Breast epithelium (tissue), 4 donors: ENCODE measurements around the gene FBXL13. TPM values are rescaled to one million over a fixed set of nuclear protein-coding genes. Genes with fewer than 3 reads are reported as not detected.
A peak's percentile ranks its signal among the peaks of the same experiment; 100 is the strongest.

Experiments used
- DNase-seq, 2 donors: peaks; one replicate each; pipeline ENCODE4 v3.0.0-alpha.2; 2019; ENCODE audit warnings: low spot score in 2 of 2
- H3K27ac ChIP-seq, 2 donors: fragments of 200-600 bp; sonication (generic) in 1 of 2; one replicate each; pipeline ENCODE4 v1.5.1; 2016 to 2019; ENCODE audit warnings: mild to moderate bottlenecking in 1 of 2
- H3K27me3 ChIP-seq, 2 donors: fragments of 200-600 bp; sonication (generic) in 1 of 2; one replicate each; pipeline versions ENCODE4 v1.5.1 to v1.6.0; 2017 to 2019; ENCODE audit warnings: control low read depth in 1 of 2, mild to moderate bottlenecking in 1 of 2
- H3K36me3 ChIP-seq: fragments of 200-600 bp; one replicate; pipeline ENCODE4 v1.5.1; 2019
- H3K4me1 ChIP-seq, 2 donors: fragments of 200-600 bp; sonication (generic); one replicate each; pipeline ENCODE4 v1.5.1; 2016 to 2019; ENCODE audit warnings: control low read depth in 1 of 2
- H3K4me3 ChIP-seq, 3 donors: fragments of 200-600 bp; sonication (generic); 1 replicate in 2 of 3; 2 replicates in 1 of 3; pipeline ENCODE4 v1.5.1; 2016 to 2019; ENCODE audit warnings: mild to moderate bottlenecking in 3 of 3, moderate library complexity in 2 of 3
- H3K9me3 ChIP-seq, 2 donors: fragments of 200-600 bp; sonication (generic) in 1 of 2; one replicate each; pipeline ENCODE4 v1.5.1; 2016 to 2019; ENCODE audit warnings: control low read depth in 1 of 2
- CTCF ChIP-seq, 3 donors: fragments of 450-650 bp; IDR thresholded peaks; one replicate each; pipeline ENCODE4 v1.5.1; 2016 to 2017; ENCODE audit warnings: antibody characterized with exemption in 3 of 3, mild to moderate bottlenecking in 3 of 3, moderate library complexity in 3 of 3
- POLR2A ChIP-seq: fragments of 450-650 bp; IDR thresholded peaks from one replicate; pipeline ENCODE4 v1.6.1; 2016; ENCODE audit warnings: antibody characterized with exemption, mild to moderate bottlenecking, moderate library complexity
- POLR2AphosphoS5 ChIP-seq, 3 donors: sonication (generic); formaldehyde crosslinking; IDR thresholded peaks; one replicate each; pipeline ENCODE4 v1.6.1; 2017; ENCODE audit warnings: antibody characterized with exemption in 3 of 3
- intact Hi-C: fragments of 100-400 bp; cut with DNase I; formaldehyde crosslinking; loops from one replicate; pipeline ENCODE4 v1.15.1; 2023; ENCODE audit warnings: low total_unique reads
- total RNA-seq, 3 donors: library from RNA; depleted of rRNA; stranded (reverse); fragments of >200 nt; gene quantifications; one replicate each; pipeline ENCODE4 v1.1.0, GENCODE V29; 2016

FBXL13 gene
- total RNA-seq, 3 donors from 2014 or later, result 1.1 to 4.2 (median 3.3) TPM

- intact Hi-C loops, result no loop called here
- Histone ChIP-seq H3K4me1 (no peaks in the 10 kb centered on the region), H3K36me3 (no peaks in the 10 kb centered on the region), H3K27me3 (no peaks in the 10 kb centered on the region), H3K27ac (no peak overlapping the region), H3K9me3 (no peaks in the 10 kb centered on the region), H3K4me3 (no peak overlapping the region)
- TF ChIP-seq POLR2AphosphoS5 (IDR thresholded peaks at IDR 0.05) (no peak), POLR2A (no peak), CTCF (IDR thresholded peaks at IDR 0.05) (no peak)
- DNase-seq, result no peak
Observed at GRCh38 chr7:102834999-102835398, 239.6 kb downstream of the FBXL13 start.

- Histone ChIP-seq H3K36me3 (no peaks in the 10 kb centered on the region), H3K4me1 (no peaks in the 10 kb centered on the region), H3K9me3 (no peaks in the 10 kb centered on the region), H3K27ac (no peak overlapping the region), H3K4me3 (no peak overlapping the region), H3K27me3 (no peaks in the 10 kb centered on the region)
- no peak for DNase-seq
- intact Hi-C loops, result no loop called here
- no peak for TF ChIP-seq POLR2A
- TF ChIP-seq POLR2AphosphoS5 (IDR thresholded peaks at IDR 0.05), result no peak
- TF ChIP-seq CTCF (IDR thresholded peaks at IDR 0.05), result no peak
Observed at GRCh38 chr7:102834466-102834865, 240.1 kb downstream of the FBXL13 start.

GRCh38 chr7:102833343-102833742 is 241.3 kb downstream of the FBXL13 start:
- Histone ChIP-seq H3K4me3 (no peak overlapping the region), H3K4me1 (no peaks in the 10 kb centered on the region), H3K9me3 (no peaks in the 10 kb centered on the region), H3K27ac (no peak overlapping the region), H3K27me3 (no peaks in the 10 kb centered on the region), H3K36me3 (no peaks in the 10 kb centered on the region)
- no peak for TF ChIP-seq POLR2A
- TF ChIP-seq CTCF (IDR thresholded peaks at IDR 0.05), result no peak
- no peak for TF ChIP-seq POLR2AphosphoS5 (IDR thresholded peaks at IDR 0.05)
- no peak for DNase-seq
- intact Hi-C loops, result no loop called here

- Histone ChIP-seq H3K27ac (no peak overlapping the region), H3K9me3 (no peaks in the 10 kb centered on the region), H3K36me3 (no peaks in the 10 kb centered on the region), H3K4me3 (no peak overlapping the region), H3K4me1 (no peaks in the 10 kb centered on the region), H3K27me3 (no peaks in the 10 kb centered on the region)
- intact Hi-C loops, result no loop called here
- TF ChIP-seq POLR2A (no peak), CTCF (IDR thresholded peaks at IDR 0.05) (no peak), POLR2AphosphoS5 (IDR thresholded peaks at IDR 0.05) (no peak)
- no peak for DNase-seq
Observed at GRCh38 chr7:102832674-102833073, 241.9 kb downstream of the FBXL13 start.

- no peaks in the 10 kb centered on the region for H3K4me1 ChIP-seq
- no peaks in the 10 kb centered on the region for H3K27me3 ChIP-seq
- no peaks in the 10 kb centered on the region for H3K36me3 ChIP-seq
- H3K4me3 ChIP-seq, result no peak overlapping the region
- peak overlapping the region in 1 of 2 donors; percentile 26 for H3K27ac ChIP-seq
- H3K9me3 ChIP-seq, result no peaks in the 10 kb centered on the region
- no peak for TF ChIP-seq CTCF (IDR thresholded peaks at IDR 0.05)
- TF ChIP-seq POLR2AphosphoS5 (IDR thresholded peaks at IDR 0.05), result no peak
- no peak for TF ChIP-seq POLR2A
- intact Hi-C loops, result no loop called here
- no peak for DNase-seq
Observed at GRCh38 chr7:102830197-102830596, 244.4 kb downstream of the FBXL13 start.
